Fibroblast of skin of back (primary cell): ENCODE measurements around the gene IKBKE.

Experiments
- DNase-seq: peaks from one replicate; pipeline ENCODE4 v3.0.0-alpha.2; 2013

IKBKE gene

DNA sequence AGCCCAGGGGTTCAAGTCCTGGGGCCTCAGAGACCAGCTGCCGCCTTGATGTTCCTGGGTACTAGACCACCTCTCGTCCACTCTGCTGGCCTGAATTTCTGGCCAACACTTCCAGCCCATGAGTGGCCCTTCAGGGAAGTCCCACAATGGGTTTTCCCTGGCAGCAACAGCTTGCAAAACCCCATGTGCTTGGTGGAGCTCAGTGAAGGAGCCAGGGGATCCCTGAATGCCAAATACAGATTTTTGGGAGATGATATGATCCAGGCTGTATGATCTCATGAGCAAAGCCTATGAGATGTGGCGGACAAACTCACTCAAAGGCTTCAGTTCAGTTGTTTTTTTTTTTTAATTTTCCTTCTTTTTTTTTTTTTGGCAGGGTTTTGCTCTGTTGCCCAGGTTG lies 27.5 kb downstream of the IKBKE start:
- DNase-seq = no peak

GRCh38 chr1:206498685-206499084 lies 28.4 kb downstream of the IKBKE start:
- no peak for DNase-seq

- no peak for DNase-seq
These were observed 29.8 kb downstream of the IKBKE start for GRCh38 chr1:206500046-206500445.

- no peak for DNase-seq
These were observed 31.6 kb downstream of the IKBKE start for GRCh38 chr1:206501881-206502280.

DNA sequence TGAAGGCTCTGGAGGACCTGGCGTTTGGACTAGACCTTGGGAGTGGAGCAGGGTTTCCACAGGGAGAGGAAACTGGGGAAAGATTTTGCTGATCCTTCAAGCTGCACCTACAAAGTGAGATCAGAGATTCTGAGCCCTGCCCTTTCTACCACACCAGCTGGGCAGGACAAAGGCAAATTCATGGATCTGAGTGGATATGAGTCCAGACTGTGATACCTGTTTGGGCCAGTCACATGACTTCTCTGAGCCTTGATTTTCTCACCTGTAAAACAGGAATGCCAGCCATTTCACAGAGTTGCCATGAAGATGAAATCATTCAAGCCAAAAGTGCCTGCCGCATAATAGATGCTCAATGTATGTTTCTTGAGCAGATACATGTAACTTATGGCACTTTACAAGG lies 32.1 kb downstream of the IKBKE start:
- DNase-seq = no peak

DNA sequence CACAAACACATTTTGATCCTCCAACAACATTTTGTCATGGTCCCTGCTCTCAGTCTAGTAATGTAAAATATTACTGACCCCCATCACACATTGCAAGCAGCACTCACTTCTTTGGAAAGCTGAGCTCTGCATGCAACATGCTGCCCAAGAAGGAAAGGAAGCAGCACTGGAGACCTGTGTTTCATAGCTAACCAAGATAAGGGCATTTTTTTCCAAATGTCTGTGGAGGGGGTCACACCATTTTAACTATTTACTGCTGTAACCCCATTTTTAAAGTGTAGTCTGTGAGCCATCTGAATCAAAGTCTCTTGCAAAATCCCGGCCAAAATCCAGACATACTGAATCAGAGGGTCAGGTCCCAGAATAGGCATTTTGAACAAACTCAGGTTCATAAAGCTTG lies 32.5 kb downstream of the IKBKE start:
- DNase-seq = no peak

DNA sequence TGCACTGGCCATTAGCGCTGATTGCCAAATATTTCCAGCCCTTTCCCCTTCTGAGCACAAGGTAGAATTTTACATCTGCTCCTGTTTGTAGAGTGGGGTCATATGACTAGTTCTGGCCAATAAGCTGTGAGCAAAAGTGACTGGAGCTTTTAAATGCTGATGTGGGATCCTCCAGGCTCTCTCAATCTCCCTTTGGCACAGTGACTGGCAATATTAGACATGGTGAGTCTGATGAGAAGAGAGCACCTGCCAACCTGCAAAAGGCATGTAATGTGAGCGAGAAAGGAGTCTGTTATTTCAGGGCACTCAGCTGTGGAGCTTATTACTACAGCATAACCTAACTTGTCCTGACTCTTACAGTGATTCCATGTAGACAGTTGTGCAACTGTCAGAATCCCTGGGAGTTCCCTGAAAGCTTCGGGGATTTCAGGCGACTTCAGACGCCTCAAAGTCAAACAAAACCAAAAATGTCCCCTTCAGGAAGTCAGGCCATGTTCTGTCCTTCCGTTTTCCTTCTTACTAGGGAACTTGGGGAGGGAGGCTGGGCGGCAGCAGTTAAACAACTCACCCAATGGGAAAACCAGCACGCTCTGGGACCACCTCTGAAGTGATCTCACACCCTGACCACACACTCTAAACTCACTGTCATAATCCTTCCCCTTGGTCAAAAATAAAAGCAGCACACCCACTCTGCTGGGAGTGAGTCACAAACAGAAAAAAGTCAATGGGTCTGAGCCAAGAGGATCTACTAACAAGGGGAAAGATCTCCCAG lies 33.5 kb downstream of the IKBKE start:
- peak; percentile 97 for DNase-seq

GRCh38 chr1:206504363-206504713 lies 34.1 kb downstream of the IKBKE start:
- DNase-seq = no peak

DNA sequence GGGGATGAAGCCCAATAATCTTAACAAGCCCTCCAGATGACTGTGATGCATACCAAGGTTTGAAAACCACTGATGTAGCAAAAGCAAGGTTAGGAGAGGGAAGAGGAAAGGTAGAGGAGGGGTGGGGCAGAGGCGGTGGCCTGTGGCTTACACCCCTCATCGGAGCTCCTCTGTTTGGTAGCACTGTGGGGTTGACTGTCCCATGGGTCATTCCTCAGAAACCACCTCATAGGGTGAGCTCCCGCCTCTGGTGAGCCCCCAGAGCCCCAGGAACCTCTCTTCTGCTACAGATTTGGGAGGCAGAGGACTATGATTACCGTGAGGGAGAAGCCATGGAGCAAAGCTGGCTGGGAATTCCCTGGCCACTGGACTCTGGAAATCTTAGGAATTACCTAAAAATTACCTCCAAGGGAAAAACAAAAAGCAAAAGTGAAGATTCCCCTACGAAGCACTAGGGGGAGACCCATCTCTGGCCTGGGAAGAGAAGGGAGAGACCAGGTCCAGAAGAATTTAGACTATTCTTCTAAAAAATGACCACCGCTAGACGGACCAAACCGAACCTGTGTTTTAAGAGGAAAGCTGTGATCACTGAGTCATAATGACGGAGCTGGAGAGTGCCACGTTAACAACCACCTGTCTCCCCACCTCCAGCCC lies 35.6 kb downstream of the IKBKE start:
- peak; percentile 31 for DNase-seq

DNA sequence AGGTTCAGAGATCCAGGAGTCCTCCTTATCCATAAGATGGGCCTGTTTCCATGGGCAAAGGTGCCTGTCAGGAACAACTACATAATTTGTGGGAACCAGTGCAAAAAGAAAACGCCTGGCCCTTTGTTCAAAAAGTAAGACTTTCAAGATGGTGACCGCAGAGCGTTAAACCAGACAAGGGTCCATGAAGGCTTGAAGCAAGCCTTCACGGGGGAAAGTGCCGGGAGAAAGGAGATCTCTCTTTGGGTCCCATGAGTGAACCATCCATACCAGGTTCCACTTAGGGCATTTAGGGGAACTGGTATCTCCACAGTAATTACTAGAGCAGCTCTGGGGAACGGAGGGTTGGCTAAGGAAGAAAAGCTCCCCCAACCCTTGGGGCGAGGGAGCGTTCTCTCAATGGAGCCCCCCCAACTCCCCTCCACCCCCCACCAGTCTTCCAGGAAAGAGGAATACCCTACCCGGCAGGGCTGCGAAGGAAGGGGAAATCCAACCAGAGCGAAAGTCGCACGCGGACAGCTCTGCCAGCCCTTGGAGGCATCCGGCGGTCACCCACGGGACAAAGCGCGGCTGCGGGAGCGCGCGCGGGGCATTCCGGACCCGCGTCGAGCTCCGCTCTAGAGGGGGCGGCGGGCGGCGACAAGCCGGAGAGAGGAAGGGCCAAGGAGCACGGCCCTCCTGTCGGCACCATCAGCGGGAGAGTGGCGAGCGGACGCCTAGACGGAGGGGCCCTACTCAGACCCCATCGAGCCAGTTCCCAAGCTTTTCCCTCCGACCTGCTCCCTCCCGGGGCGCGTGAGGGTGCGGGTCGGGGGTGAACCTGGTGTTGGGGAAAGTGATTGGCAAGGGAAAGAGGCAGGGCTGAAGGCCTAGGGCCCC lies 36.4 kb downstream of the IKBKE start:
- no peak for DNase-seq

DNA sequence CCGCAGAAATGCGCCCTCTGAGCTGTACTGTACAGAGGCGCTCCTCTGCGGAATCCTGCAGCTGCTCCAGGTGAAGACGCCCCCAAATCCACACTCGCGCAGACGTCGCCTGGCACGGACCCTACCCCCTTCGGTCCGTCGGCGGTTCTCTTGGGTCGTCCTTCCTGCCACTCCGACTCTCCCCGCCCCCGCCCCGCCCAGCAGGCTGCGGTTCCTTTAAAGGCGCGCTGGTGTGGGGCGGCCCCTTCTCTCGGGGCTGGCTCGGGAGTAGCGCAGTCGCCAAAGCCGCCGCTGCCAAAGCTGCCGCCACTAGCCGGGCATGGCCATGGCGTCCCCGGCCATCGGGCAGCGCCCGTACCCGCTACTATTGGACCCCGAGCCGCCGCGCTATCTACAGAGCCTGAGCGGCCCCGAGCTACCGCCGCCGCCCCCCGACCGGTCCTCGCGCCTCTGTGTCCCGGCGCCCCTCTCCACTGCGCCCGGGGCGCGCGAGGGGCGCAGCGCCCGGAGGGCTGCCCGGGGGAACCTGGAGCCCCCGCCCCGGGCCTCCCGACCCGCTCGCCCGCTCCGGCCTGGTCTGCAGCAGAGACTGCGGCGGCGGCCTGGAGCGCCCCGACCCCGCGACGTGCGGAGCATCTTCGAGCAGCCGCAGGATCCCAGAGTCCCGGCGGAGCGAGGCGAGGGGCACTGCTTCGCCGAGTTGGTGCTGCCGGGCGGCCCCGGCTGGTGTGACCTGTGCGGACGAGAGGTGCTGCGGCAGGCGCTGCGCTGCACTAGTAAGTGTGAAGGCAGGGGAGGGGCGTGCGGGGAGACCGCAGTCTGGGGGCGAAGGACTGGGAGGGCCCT lies 37.2 kb downstream of the IKBKE start, which contains the start of gene RASSF5:
TSS of gene RASSF5 (plus strand) at position 248 of the 846 bp plus-strand sequence. CDS start at position 320, 72 bp downstream.
- DNase-seq = peak; percentile 76

GRCh38 chr1:206508130-206508889 lies 38.0 kb downstream of the IKBKE start:
- no peak for DNase-seq

DNA sequence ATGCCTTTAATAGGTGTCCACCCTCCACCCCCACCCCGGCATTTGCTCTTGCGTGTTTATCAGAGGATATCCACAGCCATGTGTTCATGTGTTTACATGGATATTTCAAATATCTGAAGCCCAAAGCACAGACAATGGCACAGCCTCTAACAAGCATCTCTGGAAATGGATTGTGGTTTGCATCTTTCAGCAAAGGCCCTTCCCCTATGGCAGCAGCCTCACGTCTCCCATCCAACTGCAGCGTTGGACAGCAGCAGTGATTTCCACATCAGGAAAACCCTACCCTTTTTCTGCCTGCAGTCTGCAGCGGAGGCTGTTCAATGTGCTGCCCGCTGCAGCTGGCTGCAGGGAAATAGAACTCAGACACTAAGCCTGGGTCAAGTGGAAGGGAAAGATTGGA lies 38.7 kb downstream of the IKBKE start:
- peak; percentile 26 for DNase-seq

GRCh38 chr1:206509612-206510257 lies 39.5 kb downstream of the IKBKE start:
- DNase-seq = no peak

DNA sequence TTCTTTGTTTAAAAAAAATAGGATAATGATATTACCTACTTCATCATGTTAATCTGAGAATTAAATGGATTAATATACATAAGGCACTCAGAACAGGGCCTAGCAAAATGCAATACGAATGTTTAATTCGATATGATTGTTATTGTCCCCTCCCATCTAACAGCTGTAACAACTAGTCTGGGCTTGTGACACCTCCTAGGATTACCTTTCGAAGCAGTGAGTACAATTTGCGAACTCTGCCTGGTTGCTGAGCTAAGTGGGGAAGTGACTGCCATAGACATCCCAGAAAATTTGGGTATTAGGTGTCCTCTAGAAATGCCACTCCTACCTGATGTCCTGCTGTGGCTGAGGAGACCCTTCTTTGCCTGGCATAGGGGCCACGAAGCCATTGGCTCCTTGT lies 40.1 kb downstream of the IKBKE start:
- no peak for DNase-seq

DNA sequence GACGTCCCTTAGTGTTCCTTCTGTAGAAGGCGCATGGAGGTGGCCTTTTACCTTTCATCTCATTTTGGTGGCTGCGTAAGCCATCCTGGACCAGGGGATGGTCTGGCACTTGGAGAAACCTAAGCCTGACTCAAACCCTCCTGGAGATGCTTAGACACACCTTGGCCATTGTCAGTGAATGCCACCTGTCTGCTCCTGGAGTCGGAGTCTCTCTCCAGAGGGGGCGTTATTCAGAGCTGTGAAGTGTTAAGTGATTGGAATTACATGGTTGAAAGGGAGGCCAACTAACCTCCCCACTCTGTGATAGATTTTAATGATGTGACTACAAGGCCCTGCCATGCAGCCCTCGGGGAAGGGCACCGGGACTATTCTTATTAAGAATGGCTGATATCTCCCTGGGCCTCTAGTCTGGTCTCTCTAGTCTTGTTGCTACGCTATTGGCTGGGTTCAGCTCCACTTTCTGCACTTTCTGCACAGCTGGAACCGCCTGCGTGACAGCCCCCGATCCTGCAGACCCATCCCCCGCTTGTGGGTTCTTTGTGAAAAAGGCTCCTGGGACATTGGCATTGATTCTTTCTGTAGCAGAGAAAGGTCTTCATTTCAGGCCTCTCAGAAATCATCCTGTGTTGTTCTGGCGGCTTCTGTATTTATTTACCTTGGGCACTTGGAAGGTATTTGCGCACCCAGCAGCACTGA lies 41.2 kb downstream of the IKBKE start:
- no peak for DNase-seq

GRCh38 chr1:206512058-206512850 lies 42.0 kb downstream of the IKBKE start:
- DNase-seq = no peak

- no peak for DNase-seq
These were observed 42.5 kb downstream of the IKBKE start for GRCh38 chr1:206512851-206513180.

DNA sequence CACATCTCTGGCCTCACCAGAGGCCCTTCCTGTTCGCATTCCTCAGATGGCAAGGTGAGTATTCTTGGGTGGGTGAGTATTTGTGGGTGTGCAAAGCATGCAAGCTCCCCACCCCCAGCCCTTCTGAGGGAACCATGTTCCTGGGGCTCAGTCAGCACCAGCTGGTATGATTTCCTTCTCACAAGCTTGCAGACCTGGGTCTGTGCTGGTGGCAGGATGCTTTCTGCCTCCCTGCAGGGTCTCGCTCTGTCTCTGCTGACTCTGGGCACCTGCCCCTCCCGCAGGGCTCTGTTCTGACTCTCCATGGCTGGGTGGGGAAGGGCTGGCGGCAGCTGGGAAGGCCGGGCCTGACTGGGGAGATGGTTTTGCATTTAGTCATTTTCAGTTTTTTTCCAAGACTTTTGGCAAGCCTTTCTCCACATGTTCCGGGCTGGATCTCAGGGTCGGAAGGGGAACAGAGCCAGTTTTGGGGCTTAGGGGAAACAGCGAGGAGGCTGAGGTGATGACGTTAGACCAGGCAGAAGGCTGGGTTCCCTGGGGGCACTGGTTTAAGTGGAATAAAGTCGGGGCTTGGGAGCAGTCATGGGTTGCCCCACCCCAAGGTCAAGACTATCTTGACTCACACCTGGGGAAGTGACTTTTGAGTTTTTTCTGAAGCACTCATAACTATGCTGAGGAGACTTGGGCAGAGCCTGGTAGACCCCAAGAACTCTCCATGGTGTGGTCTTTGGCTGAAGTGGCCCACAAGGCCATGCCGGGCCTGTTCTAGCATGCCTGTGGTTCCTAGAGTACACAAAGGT lies 43.2 kb downstream of the IKBKE start:
- DNase-seq = peak; percentile 87
